HG02840 (cell line): ENCODE results near the gene DRC3.
A peak's percentile ranks its signal among the peaks of the same experiment; 100 is the strongest.

Source experiments
- ATAC-seq: cut with Tn5 transposase; IDR thresholded peaks from one replicate; pipeline ENCODE4 v1.9.1; 2021; ENCODE audit warnings: mild to moderate bottlenecking, moderate library complexity, moderate number of reproducible peaks; ENCODE audit not compliant: unreplicated experiment, low FRiP score

Gene DRC3

GRCh38 chr17:18015593-18015992, 42.9 kb downstream of the DRC3 start:
- no peak for ATAC-seq

- ATAC-seq: no peak
Observed at GRCh38 chr17:18016426-18016825, 43.8 kb downstream of the DRC3 start.

- no peak for ATAC-seq
Observed at GRCh38 chr17:18017958-18018357, 45.3 kb downstream of the DRC3 start.

DNA sequence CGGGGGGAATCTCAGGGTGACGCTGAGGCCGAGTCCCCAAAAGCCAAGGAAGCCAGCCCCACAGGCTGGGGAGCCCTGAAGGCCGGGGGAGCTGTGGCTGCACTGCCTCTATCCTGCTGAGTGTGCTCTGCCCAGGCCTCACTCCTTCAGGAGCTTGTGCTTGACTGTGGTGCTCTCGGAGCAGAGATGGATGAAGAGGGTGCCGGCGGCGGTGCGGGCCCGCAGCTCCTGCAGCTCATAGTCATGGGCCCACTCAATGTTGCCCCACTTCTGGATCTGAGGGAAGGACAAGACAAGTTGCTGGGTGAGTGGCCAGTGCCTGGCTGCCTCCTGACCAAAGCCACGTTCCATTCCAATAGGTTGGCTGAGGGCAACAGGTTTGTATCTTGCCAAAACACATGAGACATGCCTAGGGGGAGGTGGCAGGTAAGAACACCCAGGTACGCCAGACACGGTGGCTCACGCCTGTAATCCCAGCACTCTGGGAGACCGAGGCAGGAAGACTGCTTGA, 45.8 kb downstream of the DRC3 start:
- no peak for ATAC-seq

GRCh38 chr17:18019838-18020154, 47.1 kb downstream of the DRC3 start:
- ATAC-seq: no peak

GRCh38 chr17:18020971-18021370, 48.3 kb downstream of the DRC3 start:
- ATAC-seq: no peak

GRCh38 chr17:18021372-18021771, 48.7 kb downstream of the DRC3 start:
- no peak for ATAC-seq

DNA sequence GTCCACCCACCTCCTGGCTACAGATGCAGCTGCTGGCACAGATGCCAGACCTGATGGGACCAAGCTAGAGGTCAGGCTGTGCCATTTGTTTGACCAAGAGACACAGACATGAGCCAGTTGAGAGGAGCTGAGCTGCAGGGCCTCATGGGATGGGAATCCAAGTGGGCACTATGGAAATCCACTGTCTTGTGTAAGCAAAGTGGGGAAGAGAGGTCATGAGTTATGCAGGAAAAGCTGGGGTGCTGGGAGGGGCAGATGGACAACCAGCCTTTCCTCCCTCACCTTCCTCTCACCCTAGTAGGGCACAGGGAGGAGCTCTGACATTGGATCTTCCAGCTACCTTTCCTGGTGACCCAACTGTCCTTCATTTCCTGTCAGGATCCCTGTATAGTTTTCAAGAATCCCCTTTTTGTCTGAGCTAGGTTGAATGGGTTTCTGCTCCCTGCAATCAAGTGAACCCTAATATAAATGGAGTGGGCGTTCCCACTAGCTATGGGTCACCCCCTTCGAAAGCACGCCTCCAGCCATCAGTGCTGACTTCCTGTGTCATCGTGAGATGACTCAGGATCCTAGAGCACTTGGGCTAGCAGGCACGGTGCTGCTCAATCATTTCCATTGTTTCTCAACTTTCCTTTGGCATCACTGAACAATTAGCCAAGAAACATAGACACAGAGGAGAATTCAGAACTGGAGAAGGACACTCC, 52.7 kb downstream of the DRC3 start:
- ATAC-seq: no peak

DNA sequence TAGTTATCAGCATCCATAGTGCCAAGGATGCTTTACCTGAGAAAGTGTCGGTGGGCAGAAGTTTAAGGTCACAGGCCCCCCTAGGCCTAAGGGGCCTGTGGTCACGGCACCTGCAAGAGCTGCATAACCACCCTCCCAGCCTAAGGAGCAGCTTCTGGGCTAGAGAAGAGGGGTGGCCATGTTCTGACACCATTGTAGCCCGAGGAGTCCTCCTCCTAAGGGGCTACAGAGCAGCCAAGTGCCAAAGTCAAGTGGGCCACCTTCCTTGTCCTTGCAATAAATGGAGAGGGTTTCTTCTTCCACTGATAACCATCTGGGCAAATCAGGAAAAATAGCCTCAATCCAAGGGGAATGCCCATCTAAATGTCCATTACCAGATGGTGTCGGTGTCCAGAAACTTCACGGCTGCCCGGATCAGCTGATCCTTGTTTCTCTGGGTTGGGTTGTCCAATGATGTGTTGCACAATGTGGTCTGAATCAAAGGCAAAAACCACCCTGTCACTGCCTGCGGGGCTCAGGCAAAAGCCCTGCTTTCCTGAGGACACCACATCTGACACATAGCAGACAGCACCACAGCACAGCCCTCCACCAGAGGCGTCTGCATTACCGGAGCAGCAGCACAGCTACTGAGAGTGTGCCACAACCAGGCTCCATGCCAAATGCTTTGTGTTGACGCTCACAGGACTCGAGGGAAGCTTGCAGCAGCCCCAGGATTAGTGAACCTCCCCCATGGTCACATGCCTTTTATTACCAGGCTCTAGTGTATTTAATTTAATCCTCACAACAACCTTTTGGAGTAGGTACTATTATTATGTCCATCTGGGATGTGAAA, 53.5 kb downstream of the DRC3 start:
- no peak for ATAC-seq

DNA sequence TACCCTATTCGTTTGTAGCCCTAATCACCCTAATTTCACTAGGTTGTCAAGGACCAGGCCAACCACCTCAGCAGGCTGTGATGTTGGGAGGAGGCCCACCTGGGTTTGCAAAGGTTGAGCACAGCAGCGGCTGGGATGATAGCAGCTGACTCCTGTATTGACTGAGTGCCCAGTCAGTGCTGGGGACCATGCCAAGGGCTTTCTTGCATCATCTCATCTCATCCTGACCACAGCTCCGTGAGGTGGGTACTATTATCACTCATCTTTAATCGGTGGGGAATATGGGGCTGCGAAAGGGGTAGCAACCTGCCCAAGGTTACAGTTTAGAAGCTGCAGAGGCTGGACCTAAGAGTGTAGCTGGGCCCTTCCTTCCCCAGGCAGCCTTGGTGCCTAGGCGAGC, 54.6 kb downstream of the DRC3 start:
- no peak for ATAC-seq

GRCh38 chr17:18028114-18028951, 55.7 kb downstream of the DRC3 start:
- no peak for ATAC-seq

DNA sequence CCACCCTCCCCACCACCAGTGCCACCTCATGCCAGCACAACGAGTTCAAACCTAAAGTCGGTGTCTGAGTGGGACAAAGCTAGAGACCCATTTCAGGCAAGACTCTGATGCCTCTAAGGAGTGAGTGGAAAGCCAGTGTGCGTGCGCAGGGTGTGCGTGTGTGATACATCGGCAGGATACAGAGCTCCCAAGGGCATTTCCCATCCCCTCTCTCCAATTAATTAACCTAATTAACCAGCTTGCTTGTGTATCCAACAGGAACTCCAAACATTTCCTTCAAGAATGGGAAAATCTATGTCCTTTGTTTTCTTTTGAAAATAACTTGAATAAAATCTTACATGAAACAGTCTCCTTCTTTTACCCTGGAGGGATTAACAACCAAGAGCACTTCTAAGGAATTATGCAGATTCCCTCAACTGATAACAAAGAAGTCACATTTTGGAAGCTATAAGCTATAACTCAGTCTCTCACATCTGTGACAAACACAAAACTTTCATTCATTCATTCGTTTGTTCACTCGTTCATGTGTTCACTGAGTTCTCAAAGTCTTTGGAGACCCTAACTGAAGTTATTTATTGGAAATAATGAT, 56.4 kb downstream of the DRC3 start:
- ATAC-seq: no peak

DNA sequence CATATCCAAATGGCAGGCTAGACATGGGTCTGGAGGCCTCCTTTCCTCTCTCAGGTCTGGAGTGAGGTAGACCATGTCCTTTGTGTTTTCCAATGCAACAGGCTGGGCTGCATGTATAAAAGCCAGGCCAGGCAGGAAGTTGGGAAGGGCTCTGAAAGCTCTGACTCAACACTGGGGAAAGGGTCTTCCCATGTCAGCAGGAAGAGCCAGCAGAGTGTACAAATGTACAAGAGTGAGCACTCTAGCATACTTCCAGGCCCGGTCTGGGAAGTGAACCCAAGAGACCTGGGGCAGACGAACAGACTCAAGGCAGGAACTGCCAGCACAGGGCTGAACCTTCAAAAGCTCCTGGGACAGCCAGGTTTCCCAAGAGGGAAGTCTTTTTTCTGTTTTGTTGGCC, 59.3 kb downstream of the DRC3 start:
- ATAC-seq: no peak

GRCh38 chr17:18033442-18034099, 60.9 kb downstream of the DRC3 start:
- ATAC-seq: peak; percentile 75

DNA sequence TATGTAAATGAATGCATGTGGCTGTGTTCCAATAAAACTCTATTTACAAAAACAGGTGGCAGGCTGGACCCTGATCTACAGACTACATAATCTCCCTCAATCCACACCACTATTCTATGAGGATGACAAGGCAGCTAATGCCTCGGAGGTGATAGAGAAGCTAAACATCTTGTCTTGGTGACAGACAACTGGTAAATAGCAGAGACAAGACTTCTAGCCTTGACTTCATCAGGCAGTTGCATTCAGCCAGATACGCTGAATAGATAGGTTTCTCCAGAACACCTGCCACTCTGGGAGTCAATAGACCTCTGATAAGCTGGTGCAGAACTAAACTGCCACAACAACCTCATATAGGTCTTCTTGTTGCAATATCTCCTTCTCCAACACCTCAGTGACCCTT, 63.0 kb downstream of the DRC3 start:
- ATAC-seq: no peak

DNA sequence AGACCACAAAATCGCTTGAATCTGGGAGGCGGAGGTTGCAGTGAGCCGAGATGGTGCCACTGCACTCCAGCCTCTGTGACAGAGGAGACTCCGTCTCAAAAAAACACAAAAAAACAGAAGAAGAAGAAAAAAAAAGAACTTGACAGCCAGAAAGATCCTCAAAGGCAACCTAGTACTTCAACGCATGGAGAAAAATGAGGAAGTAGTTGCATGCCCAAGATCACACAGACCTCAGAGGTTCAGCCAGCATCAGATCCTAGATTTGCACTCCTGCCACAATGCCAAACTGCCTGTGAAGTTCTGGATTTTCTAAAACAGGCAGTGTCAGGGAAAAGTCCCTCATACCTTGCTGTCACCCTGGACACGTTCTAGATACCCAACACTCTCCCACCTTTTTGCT, 64.8 kb downstream of the DRC3 start:
- ATAC-seq: no peak

GRCh38 chr17:18038149-18038850, 65.6 kb downstream of the DRC3 start:
- no peak for ATAC-seq

- peak; percentile 90 for ATAC-seq
Observed at GRCh38 chr17:18038861-18039534, 66.3 kb downstream of the DRC3 start, which contains the start of the genes ATPAF2 and GID4. ATPAF2 (minus strand) TSS chr17:18039168; CDS start chr17:18039013, 155 bp downstream. GID4 (plus strand) TSS chr17:18039408; CDS start chr17:18039465, 57 bp downstream.
